Stimulated activated CD8-positive, alpha-beta memory T cell treated with anti-CD3 and anti-CD28 coated beads, Interleukin-15, amount 100 ng/mL, for 24 hours (primary cell): Measurements from ENCODE around the gene UTP3.
"Not testable (repeated sequence)": the region's sequence is repeated elsewhere in the genome, so short reads cannot be mapped to it uniquely, and the experiment has no call there.

Experiments
- DNase-seq: peaks from one replicate; pipeline ENCODE4 v3.0.0-alpha.2; 2020; ENCODE audit warnings: low read depth

The UTP3 gene

DNA sequence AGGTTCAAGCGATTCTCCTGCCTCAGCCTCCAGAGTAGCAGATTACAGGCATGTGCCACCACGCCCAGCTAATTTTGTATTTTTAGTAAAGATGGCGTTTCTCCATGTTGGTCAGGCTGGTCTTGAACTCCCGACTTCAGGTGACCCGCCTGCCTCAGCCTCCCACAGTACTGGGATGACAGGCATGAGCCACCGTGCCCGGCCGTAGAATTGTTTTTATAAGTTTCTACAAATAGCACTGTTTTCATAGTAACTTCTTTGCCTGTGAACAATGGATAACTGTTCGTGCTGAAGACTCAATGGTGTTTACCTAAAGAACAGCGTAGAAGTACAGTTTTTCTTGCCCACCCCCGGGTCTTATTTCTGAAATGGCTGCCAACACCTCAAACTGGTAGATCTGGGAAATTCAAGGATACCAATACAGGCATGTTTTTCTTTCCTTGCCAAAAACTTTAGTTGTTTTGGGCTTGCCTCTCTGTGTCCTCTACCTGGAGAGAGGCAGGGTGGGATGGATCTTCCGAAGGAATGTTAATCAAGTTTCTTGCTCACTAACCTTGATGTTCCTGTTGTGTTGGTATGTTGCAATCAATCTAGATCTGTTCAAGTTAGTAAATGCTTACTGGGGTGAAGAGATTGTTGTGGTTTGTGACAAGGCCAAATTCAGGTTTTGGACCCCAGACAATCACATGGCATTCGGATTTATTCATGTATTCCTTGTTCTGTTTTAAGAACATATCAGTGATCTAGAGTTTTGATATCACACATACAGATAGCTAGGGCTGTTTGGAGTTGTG, 30.7 kb downstream of the UTP3 start:
- no peak for DNase-seq

DNA sequence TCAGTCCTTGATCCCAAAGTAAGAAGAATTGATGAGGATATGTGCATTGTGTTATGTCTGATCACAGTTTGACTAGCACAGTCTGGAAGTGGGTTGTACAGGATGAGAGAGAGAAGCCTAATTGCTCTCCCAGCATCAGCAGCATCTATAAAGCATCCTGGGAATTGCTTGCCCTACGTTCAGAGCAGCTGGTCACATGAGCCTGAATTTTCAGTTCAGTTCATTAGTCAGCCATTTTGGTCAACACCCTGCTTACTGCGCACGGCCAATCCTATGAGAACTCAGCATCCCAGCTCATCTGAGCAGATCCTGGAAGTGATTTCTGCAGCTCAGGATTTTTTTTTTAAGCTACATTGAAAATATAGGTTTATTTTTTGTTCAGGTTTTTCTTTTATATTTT, 33.4 kb downstream of the UTP3 start, which contains the start of gene RUFY3:
Gene RUFY3 (plus strand): TSS at position 218 of the 400 bp plus-strand sequence. CDS start 610 bp downstream, outside the sequence.
- no peak for DNase-seq

DNA sequence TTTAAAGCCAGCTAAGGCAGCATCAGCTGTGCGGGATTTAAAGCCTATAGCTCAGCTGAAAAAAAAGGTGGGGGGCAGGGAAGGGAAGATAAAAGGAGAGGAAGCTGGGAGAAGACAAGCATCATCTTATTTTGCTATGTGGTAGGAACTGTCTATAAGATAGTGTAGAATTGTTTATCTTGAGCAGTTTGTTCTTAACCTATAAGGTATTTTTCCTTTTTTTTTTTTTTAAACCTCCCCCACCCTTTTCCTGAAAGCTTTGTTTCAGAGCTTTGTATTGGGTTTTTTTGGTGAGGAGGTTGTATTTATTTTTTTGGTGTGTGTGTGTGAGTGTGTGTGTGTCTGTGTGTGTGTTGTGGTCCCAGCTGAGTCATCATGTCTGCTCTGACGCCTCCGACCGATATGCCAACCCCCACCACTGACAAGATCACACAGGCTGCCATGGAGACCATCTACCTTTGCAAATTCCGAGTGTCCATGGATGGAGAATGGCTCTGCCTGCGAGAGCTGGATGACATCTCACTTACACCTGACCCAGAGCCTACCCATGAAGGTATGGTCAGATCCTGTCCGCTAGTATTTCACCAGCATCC, 34.0 kb downstream of the UTP3 start:
- DNase-seq, result no peak

DNA sequence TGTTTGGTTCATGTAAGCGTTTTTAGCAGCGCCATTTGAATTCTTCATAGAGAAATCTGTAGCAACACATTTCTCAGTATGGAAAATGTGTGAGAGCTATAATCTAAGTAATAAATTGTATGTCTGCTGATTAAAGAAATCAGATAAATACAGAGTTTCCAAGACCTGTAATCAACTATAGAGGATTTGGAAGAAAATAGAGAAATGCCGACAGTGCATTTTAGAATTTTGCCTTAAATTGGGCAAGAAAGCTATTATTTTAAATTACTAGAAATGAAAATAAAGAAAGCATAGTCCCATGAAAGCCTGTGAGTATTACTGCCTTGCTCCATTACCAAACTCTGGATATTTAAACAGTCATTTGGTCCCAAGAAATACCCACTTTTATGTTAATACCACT, 36.1 kb downstream of the UTP3 start:
- no peak for DNase-seq

DNA sequence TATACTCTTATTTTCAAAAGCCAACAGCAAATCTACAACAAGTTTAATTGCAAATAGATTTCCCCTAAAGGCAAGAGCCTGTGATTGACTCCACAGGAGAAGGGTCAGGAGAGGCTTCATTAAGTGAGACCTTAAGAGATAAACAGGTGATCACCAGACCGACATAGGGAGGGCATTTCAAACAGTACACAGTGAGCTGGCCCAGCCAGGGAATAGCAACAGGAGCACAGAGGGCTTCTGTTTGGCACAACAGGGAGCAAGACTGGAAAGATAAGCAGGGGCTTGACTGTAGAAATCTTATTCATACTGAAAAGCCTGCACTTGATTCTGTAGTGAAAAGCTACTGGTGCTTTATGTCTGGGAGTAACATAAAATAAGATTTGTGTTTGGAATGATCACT, 37.3 kb downstream of the UTP3 start:
- DNase-seq, result no peak

DNA sequence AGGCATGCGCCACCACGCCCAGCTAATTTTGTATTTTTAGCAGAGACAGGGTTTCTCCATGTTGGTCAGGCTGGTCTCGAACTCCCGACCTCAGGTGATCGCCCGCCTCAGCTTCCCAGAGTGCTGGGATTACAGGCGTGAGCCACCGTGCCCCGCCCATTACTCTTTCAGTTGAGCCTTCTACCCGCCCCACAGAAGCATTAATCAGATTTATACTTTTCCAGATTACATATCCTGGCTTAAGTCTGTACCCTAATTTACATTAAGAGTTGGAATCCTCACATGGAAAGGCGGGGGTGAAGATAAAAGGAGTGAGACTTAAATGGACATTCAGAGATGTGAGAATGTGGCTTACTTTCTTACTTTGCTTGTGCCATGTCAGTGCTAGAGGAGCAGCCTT, 38.2 kb downstream of the UTP3 start:
- not testable (repeated sequence) for DNase-seq

DNA sequence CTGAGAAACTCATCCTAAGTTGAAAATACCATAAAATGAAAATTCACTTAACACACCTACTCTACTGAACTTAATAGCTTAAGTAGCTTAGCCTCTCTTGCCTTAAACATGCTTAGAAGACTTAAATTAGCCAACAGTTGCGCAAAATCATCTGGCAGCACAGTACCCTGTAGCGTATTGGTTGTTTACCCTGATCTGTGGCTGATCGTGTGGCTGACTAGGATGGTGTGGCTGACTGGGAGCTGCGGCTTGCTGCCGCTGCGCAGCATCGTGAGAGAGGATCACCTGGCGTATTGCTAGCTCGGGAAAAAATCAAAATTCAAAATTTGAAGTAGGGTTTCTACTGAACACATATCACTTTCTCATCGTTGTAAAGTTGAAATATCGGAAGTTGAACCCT, 39.8 kb downstream of the UTP3 start:
- DNase-seq, result no peak

DNA sequence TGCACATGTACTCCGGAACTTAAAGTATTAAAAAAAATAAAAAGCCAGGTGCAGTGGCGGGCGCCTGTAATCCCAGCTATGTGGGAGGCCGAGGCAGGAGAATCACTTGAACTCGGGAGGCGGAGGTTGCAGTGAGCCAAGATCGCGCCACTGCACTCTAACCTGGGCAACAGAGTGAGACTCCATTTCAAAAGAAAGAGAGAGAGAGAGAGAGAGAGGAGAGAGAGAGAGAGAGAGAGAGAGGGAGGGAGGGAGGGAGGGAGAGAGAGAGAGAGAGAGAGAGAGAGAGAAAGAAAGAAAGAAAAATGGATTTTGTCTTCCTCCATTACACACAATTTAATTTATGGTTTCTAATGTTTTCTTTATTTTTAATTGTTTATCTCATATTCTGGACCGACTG, 44.5 kb downstream of the UTP3 start:
- not testable (repeated sequence) for DNase-seq

DNA sequence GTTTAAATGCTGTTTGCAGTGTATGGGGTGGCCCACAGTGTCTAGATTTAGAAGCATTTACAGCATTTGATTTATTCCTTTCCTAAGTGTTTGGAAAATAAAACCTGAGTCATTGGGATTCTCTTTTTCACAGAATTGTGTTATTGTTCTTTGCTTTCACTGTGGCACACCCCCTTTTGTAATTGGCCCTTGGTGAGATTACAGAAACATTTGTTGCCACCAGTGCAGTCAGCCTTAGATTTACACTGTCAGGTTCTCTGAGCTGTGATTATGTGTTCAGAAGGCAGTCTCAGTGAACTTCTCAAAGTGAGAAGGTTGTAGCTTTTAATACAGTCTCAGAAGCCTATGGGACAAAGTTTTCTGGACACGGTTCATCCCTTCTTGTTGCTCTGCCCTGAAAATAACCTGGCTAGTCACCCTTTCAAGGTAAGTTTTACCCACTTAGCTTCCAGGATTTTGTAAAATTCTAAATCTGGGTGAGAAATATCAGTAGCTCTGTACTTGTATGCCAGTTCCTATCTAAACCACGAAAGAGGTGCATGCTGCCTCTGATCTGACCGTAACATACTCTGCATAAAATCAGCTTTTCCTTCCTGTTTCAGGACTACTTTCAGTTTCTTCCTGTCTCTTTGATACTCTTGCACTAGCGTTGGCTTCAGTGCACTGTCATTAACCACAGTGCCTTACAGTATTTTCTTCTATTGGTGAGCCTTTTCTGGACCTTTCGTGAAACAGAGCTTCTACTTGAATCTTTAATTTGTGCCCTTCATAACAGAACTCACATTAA, 46.0 kb downstream of the UTP3 start:
- no peak for DNase-seq

DNA sequence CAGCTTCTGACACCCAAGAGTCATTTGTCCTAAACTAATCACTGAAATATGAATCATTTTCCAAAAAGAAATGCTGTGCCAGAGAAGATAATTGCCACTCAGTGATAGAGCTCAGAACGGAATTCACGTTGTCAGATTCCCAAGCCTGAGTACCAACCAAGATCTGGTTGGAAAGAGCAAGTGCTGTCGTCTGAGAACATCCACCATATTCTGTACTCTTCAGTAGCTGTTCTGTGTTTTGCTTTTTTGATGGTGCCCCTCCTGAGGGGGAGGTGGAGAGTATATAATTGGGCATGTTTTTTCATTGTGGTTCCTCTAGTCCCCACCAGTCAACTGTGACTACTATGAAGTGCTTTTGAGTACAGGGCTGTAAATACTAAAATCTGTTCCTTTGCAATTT, 46.6 kb downstream of the UTP3 start:
- DNase-seq, result no peak

DNA sequence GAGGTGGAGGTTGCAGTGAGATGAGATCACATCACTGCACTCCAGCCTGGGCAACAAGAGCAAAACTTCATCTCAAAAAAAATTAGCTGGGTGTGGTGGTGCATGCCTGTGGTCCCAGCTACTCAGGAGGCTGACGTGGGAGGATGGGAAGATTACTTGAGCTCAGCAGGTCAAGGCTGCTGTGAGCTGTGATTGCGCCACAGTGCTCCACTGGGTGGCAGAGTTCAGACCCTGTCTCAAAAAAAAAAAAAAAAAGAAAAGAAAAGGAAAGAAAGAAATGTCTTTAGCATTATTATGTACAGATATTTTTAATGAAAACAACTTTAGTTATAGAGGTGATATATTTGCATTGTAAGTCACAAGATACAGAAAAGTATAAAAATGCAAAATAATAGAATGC, 47.6 kb downstream of the UTP3 start:
- DNase-seq, result not testable (repeated sequence)

DNA sequence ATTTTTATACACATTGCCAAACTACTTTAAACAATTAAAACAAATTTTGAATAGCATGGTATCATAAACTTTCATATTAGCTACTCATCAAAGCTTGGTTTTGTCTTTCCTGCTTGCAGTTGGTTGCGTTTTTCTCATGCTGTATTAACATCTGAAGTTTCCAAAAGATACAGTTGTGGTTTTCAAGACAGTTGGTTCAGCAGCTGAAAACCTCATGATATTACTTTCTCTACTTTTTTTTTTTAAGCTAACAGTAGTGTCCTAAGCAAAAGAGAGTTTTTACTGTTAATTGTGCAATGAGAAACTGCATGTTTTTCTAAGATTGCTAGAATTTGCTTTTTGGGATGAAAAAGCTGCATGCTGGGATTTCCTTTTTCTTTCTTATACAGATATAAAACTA, 48.7 kb downstream of the UTP3 start:
- no peak for DNase-seq

DNA sequence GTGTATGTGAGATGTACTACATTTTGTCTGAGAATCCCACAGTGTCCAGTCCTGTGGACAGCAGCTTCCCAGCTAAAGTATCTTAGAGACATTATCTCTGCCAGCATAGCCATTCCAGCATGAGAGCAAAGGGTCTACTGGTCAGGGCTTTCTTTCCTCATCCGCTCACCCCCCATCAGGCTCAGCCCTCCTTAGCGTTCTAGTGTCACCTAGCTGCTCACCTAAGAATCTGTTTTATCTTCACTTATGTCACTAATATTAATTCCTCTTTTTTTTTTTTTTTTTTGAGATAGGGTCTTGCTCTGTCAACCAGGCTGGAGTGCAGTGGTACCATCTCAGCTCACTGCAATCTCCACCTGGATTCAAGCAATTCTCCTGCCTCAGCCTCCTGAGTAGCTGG, 49.1 kb downstream of the UTP3 start:
- DNase-seq, result no peak

DNA sequence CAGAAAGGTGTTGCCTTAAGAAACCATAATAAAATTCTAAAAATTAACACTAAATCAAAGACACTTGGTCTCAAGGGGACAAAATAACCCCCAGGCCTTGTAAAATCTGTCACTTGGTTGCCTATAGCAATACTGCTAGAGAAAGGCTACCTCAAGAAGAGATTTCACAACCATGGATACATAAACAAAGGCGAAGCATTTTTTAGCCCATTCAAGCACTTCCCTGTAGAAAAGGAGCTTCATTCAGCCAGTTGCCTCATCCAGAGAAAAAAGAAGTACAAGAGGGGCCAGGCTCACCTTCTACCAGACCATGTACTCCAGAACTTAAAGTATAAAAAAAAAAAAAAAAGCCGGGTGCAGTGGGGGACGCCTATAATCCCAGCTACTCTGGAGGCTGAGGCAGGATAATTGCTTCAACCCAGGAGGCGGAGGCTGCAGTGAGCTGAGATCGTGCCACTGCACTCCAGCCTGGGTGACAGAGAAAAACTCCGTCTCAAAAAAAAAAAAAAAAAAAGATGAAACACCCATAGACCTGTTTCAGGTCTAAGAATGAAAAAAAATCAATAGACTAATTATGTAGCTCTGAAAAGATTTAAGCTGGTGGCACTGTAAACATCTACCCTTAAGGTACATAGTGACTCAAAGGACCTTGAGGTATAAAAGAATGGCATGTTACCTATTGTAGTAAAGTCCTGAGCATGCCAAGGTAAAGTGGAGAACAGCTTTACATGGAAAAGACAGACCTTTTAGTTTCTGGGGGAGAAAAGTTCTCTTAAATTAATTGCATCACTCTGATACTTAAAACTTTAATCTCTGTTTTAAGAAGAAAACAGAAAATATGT, 51.4 kb downstream of the UTP3 start:
- no peak for DNase-seq
